Liver (tissue), 3 donors: ENCODE results near the gene CHN2.

ENCODE experiments used
- FOXA1 ChIP-seq: IDR thresholded peaks from 2 replicates; pipeline ENCODE4 v1.6.1; 2016; ENCODE audit warnings: antibody characterized with exemption
- HNF4A ChIP-seq, 2 donors: conservative IDR thresholded peaks; 2 replicates each; pipeline ENCODE4 v1.6.1; 2016; ENCODE audit warnings: antibody characterized with exemption in 2 of 2, mild to moderate bottlenecking in 2 of 2
- JUND ChIP-seq, 2 donors: IDR thresholded peaks; 2 replicates each; pipeline ENCODE4 v1.6.1; 2016; ENCODE audit warnings: antibody characterized with exemption in 2 of 2
- NR2F2 ChIP-seq: IDR thresholded peaks from 2 replicates; pipeline ENCODE4 v1.6.1; 2016; ENCODE audit warnings: antibody characterized with exemption
- RXRA ChIP-seq, 2 donors: IDR thresholded peaks; 2 replicates each; pipeline ENCODE4 v1.6.1; 2017 to 2018; ENCODE audit warnings: antibody characterized with exemption in 2 of 2, mild to moderate bottlenecking in 1 of 2
- SP1 ChIP-seq: IDR thresholded peaks from 2 replicates; pipeline ENCODE4 v1.6.1; 2018; ENCODE audit warnings: antibody characterized with exemption, mild to moderate bottlenecking
- TAF1 ChIP-seq: conservative IDR thresholded peaks from 2 replicates; pipeline ENCODE4 v1.6.1; 2016; ENCODE audit warnings: antibody characterized with exemption, mild to moderate bottlenecking
- YY1 ChIP-seq: IDR thresholded peaks from 2 replicates; pipeline ENCODE4 v1.6.1; 2016; ENCODE audit warnings: antibody characterized with exemption, mild to moderate bottlenecking
- TF ChIP-seq, protein P1 (sequence below): fragments of 150-350 bp; IDR thresholded peaks from 2 replicates; pipeline ENCODE4 v1.5.1; 2017; ENCODE audit warnings: improper control_type of control experiment, low read depth, low read length; ENCODE audit not compliant: missing input control
- TF ChIP-seq, protein P2 (sequence below): IDR thresholded peaks from 2 replicates; pipeline ENCODE4 v1.6.1; 2016; ENCODE audit warnings: antibody characterized with exemption
- TF ChIP-seq, protein P3 (sequence below): IDR thresholded peaks from 2 replicates; pipeline ENCODE4 v1.6.1; 2016; ENCODE audit warnings: antibody characterized with exemption, mild to moderate bottlenecking
- TF ChIP-seq, protein P4 (sequence below): IDR thresholded peaks from 2 replicates; pipeline ENCODE4 v1.6.1; 2016; ENCODE audit warnings: antibody characterized with exemption
- donor health status: healthy.
- donor health status: healthy.

DNA sequence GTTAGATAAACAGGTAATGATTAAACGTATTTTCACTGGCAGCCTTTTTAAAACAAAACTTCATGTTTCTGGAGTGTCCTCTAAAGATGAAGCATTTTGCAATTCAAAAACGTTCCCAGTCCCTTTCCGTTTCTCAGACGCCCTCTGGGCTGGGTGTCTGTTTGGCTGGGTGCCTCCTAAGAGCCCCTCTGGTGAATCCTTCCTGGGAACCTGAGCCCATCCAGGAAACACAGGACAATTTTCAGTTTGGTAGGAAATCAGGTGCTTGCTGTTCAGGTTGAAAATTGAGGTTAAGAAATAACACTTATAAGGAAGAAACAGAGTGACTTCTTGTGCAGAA lies 76.7 kb downstream of the CHN2 start:
- TF ChIP-seq, protein P1, sequence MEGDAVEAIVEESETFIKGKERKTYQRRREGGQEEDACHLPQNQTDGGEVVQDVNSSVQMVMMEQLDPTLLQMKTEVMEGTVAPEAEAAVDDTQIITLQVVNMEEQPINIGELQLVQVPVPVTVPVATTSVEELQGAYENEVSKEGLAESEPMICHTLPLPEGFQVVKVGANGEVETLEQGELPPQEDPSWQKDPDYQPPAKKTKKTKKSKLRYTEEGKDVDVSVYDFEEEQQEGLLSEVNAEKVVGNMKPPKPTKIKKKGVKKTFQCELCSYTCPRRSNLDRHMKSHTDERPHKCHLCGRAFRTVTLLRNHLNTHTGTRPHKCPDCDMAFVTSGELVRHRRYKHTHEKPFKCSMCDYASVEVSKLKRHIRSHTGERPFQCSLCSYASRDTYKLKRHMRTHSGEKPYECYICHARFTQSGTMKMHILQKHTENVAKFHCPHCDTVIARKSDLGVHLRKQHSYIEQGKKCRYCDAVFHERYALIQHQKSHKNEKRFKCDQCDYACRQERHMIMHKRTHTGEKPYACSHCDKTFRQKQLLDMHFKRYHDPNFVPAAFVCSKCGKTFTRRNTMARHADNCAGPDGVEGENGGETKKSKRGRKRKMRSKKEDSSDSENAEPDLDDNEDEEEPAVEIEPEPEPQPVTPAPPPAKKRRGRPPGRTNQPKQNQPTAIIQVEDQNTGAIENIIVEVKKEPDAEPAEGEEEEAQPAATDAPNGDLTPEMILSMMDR: no peak
- TF ChIP-seq TAF1 (no peak), HNF4A (conservative IDR thresholded peaks at IDR 0.05) (no peak), JUND (IDR thresholded peaks at IDR 0.05) (no peak), NR2F2 (no peak), YY1 (no peak), FOXA1 (no peak), SP1 (no peak), RXRA (IDR thresholded peaks at IDR 0.05) (no peak)
- TF ChIP-seq, protein P2, sequence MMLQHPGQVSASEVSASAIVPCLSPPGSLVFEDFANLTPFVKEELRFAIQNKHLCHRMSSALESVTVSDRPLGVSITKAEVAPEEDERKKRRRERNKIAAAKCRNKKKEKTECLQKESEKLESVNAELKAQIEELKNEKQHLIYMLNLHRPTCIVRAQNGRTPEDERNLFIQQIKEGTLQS: no peak
- TF ChIP-seq, protein P3, sequence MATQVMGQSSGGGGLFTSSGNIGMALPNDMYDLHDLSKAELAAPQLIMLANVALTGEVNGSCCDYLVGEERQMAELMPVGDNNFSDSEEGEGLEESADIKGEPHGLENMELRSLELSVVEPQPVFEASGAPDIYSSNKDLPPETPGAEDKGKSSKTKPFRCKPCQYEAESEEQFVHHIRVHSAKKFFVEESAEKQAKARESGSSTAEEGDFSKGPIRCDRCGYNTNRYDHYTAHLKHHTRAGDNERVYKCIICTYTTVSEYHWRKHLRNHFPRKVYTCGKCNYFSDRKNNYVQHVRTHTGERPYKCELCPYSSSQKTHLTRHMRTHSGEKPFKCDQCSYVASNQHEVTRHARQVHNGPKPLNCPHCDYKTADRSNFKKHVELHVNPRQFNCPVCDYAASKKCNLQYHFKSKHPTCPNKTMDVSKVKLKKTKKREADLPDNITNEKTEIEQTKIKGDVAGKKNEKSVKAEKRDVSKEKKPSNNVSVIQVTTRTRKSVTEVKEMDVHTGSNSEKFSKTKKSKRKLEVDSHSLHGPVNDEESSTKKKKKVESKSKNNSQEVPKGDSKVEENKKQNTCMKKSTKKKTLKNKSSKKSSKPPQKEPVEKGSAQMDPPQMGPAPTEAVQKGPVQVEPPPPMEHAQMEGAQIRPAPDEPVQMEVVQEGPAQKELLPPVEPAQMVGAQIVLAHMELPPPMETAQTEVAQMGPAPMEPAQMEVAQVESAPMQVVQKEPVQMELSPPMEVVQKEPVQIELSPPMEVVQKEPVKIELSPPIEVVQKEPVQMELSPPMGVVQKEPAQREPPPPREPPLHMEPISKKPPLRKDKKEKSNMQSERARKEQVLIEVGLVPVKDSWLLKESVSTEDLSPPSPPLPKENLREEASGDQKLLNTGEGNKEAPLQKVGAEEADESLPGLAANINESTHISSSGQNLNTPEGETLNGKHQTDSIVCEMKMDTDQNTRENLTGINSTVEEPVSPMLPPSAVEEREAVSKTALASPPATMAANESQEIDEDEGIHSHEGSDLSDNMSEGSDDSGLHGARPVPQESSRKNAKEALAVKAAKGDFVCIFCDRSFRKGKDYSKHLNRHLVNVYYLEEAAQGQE: no peak
- TF ChIP-seq, protein P4, sequence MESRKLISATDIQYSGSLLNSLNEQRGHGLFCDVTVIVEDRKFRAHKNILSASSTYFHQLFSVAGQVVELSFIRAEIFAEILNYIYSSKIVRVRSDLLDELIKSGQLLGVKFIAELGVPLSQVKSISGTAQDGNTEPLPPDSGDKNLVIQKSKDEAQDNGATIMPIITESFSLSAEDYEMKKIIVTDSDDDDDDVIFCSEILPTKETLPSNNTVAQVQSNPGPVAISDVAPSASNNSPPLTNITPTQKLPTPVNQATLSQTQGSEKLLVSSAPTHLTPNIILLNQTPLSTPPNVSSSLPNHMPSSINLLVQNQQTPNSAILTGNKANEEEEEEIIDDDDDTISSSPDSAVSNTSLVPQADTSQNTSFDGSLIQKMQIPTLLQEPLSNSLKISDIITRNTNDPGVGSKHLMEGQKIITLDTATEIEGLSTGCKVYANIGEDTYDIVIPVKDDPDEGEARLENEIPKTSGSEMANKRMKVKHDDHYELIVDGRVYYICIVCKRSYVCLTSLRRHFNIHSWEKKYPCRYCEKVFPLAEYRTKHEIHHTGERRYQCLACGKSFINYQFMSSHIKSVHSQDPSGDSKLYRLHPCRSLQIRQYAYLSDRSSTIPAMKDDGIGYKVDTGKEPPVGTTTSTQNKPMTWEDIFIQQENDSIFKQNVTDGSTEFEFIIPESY: no peak
